Hematopoietic multipotent progenitor cell treated with erythropoietin and hydrocortisone succinate and interleukin-3 and kit ligand, for 8 days (in vitro differentiated cells): ENCODE results near the gene FRK.

ENCODE experiments used
- DNase-seq: peaks from one replicate; pipeline ENCODE4 v3.0.0-alpha.2; 2015

FRK gene

GRCh38 chr6:116033687-116034303 lies 26.9 kb downstream of the FRK start:
- no peak for DNase-seq

GRCh38 chr6:116030770-116031169 lies 29.9 kb downstream of the FRK start:
- DNase-seq, result no peak

GRCh38 chr6:116029535-116029934 lies 31.2 kb downstream of the FRK start:
- DNase-seq, result no peak

GRCh38 chr6:116028233-116028632 lies 32.5 kb downstream of the FRK start:
- DNase-seq, result no peak

GRCh38 chr6:116027801-116028200 lies 32.9 kb downstream of the FRK start:
- no peak for DNase-seq

GRCh38 chr6:116025405-116025804 lies 35.3 kb downstream of the FRK start:
- DNase-seq, result no peak

GRCh38 chr6:116022841-116023445 lies 37.7 kb downstream of the FRK start:
- no peak for DNase-seq

- DNase-seq, result no peak
These were observed 40.0 kb downstream of the FRK start for GRCh38 chr6:116020738-116021137.

GRCh38 chr6:116019428-116019827 lies 41.3 kb downstream of the FRK start:
- no peak for DNase-seq

- DNase-seq, result no peak
These were observed 41.7 kb downstream of the FRK start for GRCh38 chr6:116018976-116019375.

- DNase-seq, result no peak
These were observed 43.0 kb downstream of the FRK start for GRCh38 chr6:116017546-116018295.

GRCh38 chr6:116016846-116017545 lies 43.7 kb downstream of the FRK start:
- no peak for DNase-seq

GRCh38 chr6:116015983-116016382 lies 44.7 kb downstream of the FRK start:
- no peak for DNase-seq

GRCh38 chr6:116015561-116015960 lies 45.1 kb downstream of the FRK start:
- no peak for DNase-seq

- no peak for DNase-seq
These were observed 47.7 kb downstream of the FRK start for GRCh38 chr6:116012951-116013350.

GRCh38 chr6:116012471-116012949 lies 48.2 kb downstream of the FRK start:
- no peak for DNase-seq

- DNase-seq, result no peak
These were observed 49.2 kb downstream of the FRK start for GRCh38 chr6:116011520-116011919.

- DNase-seq, result peak; percentile 58
These were observed 49.8 kb downstream of the FRK start for GRCh38 chr6:116010790-116011401.

- no peak for DNase-seq
These were observed 50.3 kb downstream of the FRK start for GRCh38 chr6:116010386-116010785.

GRCh38 chr6:116008470-116009243 lies 52.0 kb downstream of the FRK start:
- DNase-seq, result no peak

- no peak for DNase-seq
These were observed 55.6 kb downstream of the FRK start for GRCh38 chr6:116004841-116005815.
